SK-N-SH treated with all-trans-retinoic acid at 6 μM for 48 hours (cell line): ENCODE measurements around the gene PBX3.

Experiments
- ATAC-seq: fragments of 200-7000 bp; cut with Tn5 transposase; 3 replicates; pipeline ENCODE4 v1.9.1; 2020; ENCODE audit warnings: mild to moderate bottlenecking, moderate library complexity
- ARNTL ChIP-seq: fragments of 450-650 bp; formaldehyde crosslinking; IDR thresholded peaks from 2 replicates; pipeline ENCODE4 v1.5.0; 2020; ENCODE audit warnings: low read depth, mild to moderate bottlenecking, moderate library complexity, borderline replicate concordance
- CREB5 ChIP-seq: fragments of 250-450 bp; sonication (Bioruptor Pico); IDR thresholded peaks from 2 replicates; pipeline ENCODE4 v1.5.1; 2020; ENCODE audit warnings: low read depth, mild to moderate bottlenecking, moderate library complexity
- CSDC2 ChIP-seq: fragments of 250-450 bp; sonication (Bioruptor Pico); IDR thresholded peaks from 2 replicates; pipeline ENCODE4 v1.5.0; 2020; ENCODE audit warnings: mild to moderate bottlenecking, moderate library complexity
- CSRNP3 ChIP-seq: fragments of 250-450 bp; sonication (Bioruptor Pico); IDR thresholded peaks from 2 replicates; pipeline ENCODE4 v1.5.1; 2021; ENCODE audit warnings: mild to moderate bottlenecking, moderate library complexity
- ESRRG ChIP-seq: fragments of 250-450 bp; sonication (Bioruptor Pico); IDR thresholded peaks from 2 replicates; pipeline ENCODE4 v1.6.1; 2021; ENCODE audit warnings: mild to moderate bottlenecking
- GLIS3 ChIP-seq: fragments of 250-450 bp; sonication (Bioruptor Pico); IDR thresholded peaks from 2 replicates; pipeline ENCODE4 v1.5.0; 2020; ENCODE audit warnings: mild to moderate bottlenecking, moderate library complexity
- ISL1 ChIP-seq: fragments of 250-450 bp; sonication (Bioruptor Pico); IDR thresholded peaks from 2 replicates; pipeline ENCODE4 v2.1.2; 2022; ENCODE audit warnings: mild to moderate bottlenecking, moderate library complexity
- OSR1 ChIP-seq: fragments of 250-450 bp; sonication (Bioruptor Pico); IDR thresholded peaks from 2 replicates; pipeline ENCODE4 v1.8.0; 2022; ENCODE audit warnings: moderate library complexity, mild to moderate bottlenecking, inconsistent platforms
- PATZ1 ChIP-seq: fragments of 250-450 bp; sonication (Bioruptor Pico); IDR thresholded peaks from 2 replicates; pipeline ENCODE4 v1.8.0; 2020; ENCODE audit warnings: mild to moderate bottlenecking, moderate library complexity, borderline replicate concordance
- POU6F1 ChIP-seq: fragments of 250-450 bp; sonication (Bioruptor Pico); IDR thresholded peaks from 2 replicates; pipeline ENCODE4 v1.8.0; 2021; ENCODE audit warnings: low read depth, mild to moderate bottlenecking, moderate library complexity, borderline replicate concordance
- PPARA ChIP-seq: fragments of 250-450 bp; sonication (Bioruptor Pico); IDR thresholded peaks from 2 replicates; pipeline ENCODE4 v1.5.0; 2020; ENCODE audit warnings: mild to moderate bottlenecking, borderline replicate concordance
- RARB ChIP-seq: fragments of 250-450 bp; sonication (Bioruptor Pico); IDR thresholded peaks from 2 replicates; pipeline ENCODE4 v1.8.0; 2021; ENCODE audit warnings: mild to moderate bottlenecking, moderate library complexity
- SNAI2 ChIP-seq: fragments of 250-450 bp; sonication (Bioruptor Pico); IDR thresholded peaks from 2 replicates; pipeline ENCODE4 v1.5.0; 2020; ENCODE audit warnings: mild to moderate bottlenecking, moderate library complexity
- TCF4 ChIP-seq: fragments of 250-450 bp; sonication (Bioruptor Pico); IDR thresholded peaks from 2 replicates; pipeline ENCODE4 v1.8.0; 2021; ENCODE audit warnings: mild to moderate bottlenecking, moderate library complexity, borderline replicate concordance
- TOX ChIP-seq: fragments of 250-450 bp; sonication (Bioruptor Pico); IDR thresholded peaks from 2 replicates; pipeline ENCODE4 v1.8.0; 2021; ENCODE audit warnings: mild to moderate bottlenecking, moderate library complexity, borderline replicate concordance
- ZC3H10 ChIP-seq: fragments of 250-450 bp; sonication (Bioruptor Pico); IDR thresholded peaks from 2 replicates; pipeline ENCODE4 v1.5.1; 2021; ENCODE audit warnings: mild to moderate bottlenecking, moderate library complexity
- ZFP3 ChIP-seq: fragments of 250-450 bp; sonication (Bioruptor Pico); IDR thresholded peaks from 2 replicates; pipeline ENCODE4 v1.5.0; 2020; ENCODE audit warnings: mild to moderate bottlenecking, moderate library complexity
- ZFP30 ChIP-seq: fragments of 450-650 bp; formaldehyde crosslinking; IDR thresholded peaks from 2 replicates; pipeline ENCODE4 v1.5.0; 2022; ENCODE audit warnings: mild to moderate bottlenecking, moderate library complexity
- ZNF565 ChIP-seq: fragments of 450-650 bp; formaldehyde crosslinking; conservative IDR thresholded peaks from 2 replicates; pipeline ENCODE4 v1.5.0; 2020; ENCODE audit warnings: low read depth, mild to moderate bottlenecking, moderate library complexity
- ZNF70 ChIP-seq: fragments of 450-650 bp; formaldehyde crosslinking; IDR thresholded peaks from 2 replicates; pipeline ENCODE4 v1.5.0; 2020; ENCODE audit warnings: mild to moderate bottlenecking, moderate library complexity
- ZNF8 ChIP-seq: fragments of 450-650 bp; formaldehyde crosslinking; IDR thresholded peaks from 2 replicates; pipeline ENCODE4 v1.5.0; 2020; ENCODE audit warnings: mild to moderate bottlenecking, moderate library complexity

The PBX3 gene

GRCh38 chr9:125754096-125754495, 6.9 kb downstream of the PBX3 start:
- TF ChIP-seq ZFP3 (CRISPR knock-in tag) (no peak), SNAI2 (CRISPR knock-in tag) (no peak), ZC3H10 (CRISPR knock-in tag) (no peak), CSDC2 (no peak), ISL1 (CRISPR knock-in tag) (no peak), POU6F1 (CRISPR knock-in tag) (no peak), GLIS3 (no peak), CSRNP3 (no peak), PATZ1 (CRISPR knock-in tag) (no peak), OSR1 (CRISPR knock-in tag) (no peak), ZNF8 (CRISPR knock-in tag) (no peak), ARNTL (CRISPR knock-in tag) (no peak)
- ATAC-seq = no peak

GRCh38 chr9:125755340-125755739, 8.2 kb downstream of the PBX3 start:
- no peak for ATAC-seq
- TF ChIP-seq CSDC2 (no peak), ESRRG (no peak), TCF4 (CRISPR knock-in tag) (no peak), ZNF70 (CRISPR knock-in tag) (no peak), POU6F1 (CRISPR knock-in tag) (no peak), RARB (no peak), ZNF565 (CRISPR knock-in tag) (no peak), ZFP3 (CRISPR knock-in tag) (no peak), PATZ1 (CRISPR knock-in tag) (no peak), ISL1 (CRISPR knock-in tag) (no peak), GLIS3 (no peak), TOX (CRISPR knock-in tag) (no peak), CREB5 (CRISPR knock-in tag) (no peak), ARNTL (CRISPR knock-in tag) (no peak)
- TF ChIP-seq, all 23 proteins: peak for 0

GRCh38 chr9:125756518-125756917, 9.3 kb downstream of the PBX3 start:
- ATAC-seq = peak; percentile 18; the same call in 2 of the 3 replicates
- TF ChIP-seq ZFP30 (no peak), CSRNP3 (no peak), PPARA (CRISPR knock-in tag) (no peak), ZNF8 (CRISPR knock-in tag) (no peak), OSR1 (CRISPR knock-in tag) (no peak), GLIS3 (no peak), RARB (no peak), POU6F1 (CRISPR knock-in tag) (no peak), ZC3H10 (CRISPR knock-in tag) (no peak), ESRRG (no peak), CREB5 (CRISPR knock-in tag) (no peak), TOX (CRISPR knock-in tag) (no peak), ARNTL (CRISPR knock-in tag) (no peak)
- TF ChIP-seq, all 23 proteins: peak for 0
